PFSK-1 (cell line): ENCODE measurements around the gene ATM.

Source experiments
- FOXP2 ChIP-seq: optimal IDR thresholded peaks from 2 replicates; pipeline ENCODE3; 2011; ENCODE audit warnings: borderline replicate concordance, control low read depth, inconsistent platforms; ENCODE audit not compliant: insufficient read depth; ENCODE audit errors: extremely low read length, extremely low read depth
- POLR2AphosphoS5 ChIP-seq: IDR thresholded peaks from 2 replicates; pipeline ENCODE4 v1.6.1; 2012; ENCODE audit warnings: low read depth, mild to moderate bottlenecking, control low read depth, low read length, moderate library complexity
- SIN3A ChIP-seq: IDR thresholded peaks from 2 replicates; pipeline ENCODE4 v1.6.1; 2012; ENCODE audit warnings: mild to moderate bottlenecking, low read length, moderate library complexity, borderline replicate concordance; ENCODE audit not compliant: insufficient read depth
- TAF1 ChIP-seq: IDR thresholded peaks from 2 replicates; pipeline ENCODE4 v1.6.1; 2012; ENCODE audit warnings: low read length, control low read depth, borderline replicate concordance; ENCODE audit not compliant: insufficient read depth
- TF ChIP-seq, protein P1 (sequence below), 2 experiments: IDR thresholded peaks; 2 replicates each; pipeline versions ENCODE4 v1.6.1 to v1.8.0; 2011 to 2012; ENCODE audit warnings: low read depth in 2 of 2, low read length in 2 of 2, control low read depth in 1 of 2, inconsistent platforms in 1 of 2, mild to moderate bottlenecking in 1 of 2, moderate library complexity in 1 of 2; ENCODE audit not compliant: insufficient read depth in 1 of 2

The ATM gene

DNA sequence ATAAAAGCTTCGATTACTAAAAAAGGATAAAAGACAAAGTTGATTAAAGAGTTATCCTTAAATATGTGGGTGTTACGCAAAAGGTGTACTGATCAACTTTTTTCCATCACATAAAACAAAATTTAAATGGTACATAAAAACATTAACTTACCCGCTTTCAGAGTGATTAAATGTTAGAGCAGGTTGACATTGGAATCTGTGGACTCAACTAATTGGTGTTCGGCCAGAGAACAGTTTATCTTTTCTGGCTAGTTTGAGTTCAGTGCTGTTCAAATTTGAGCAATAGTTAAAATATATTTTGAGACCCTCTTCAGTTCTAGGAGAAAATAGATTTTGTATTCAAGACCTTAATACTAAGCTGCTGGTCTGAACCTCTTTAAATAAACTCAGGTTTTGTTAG, 56.1 kb downstream of the ATM start:
- TF ChIP-seq, protein P1, sequence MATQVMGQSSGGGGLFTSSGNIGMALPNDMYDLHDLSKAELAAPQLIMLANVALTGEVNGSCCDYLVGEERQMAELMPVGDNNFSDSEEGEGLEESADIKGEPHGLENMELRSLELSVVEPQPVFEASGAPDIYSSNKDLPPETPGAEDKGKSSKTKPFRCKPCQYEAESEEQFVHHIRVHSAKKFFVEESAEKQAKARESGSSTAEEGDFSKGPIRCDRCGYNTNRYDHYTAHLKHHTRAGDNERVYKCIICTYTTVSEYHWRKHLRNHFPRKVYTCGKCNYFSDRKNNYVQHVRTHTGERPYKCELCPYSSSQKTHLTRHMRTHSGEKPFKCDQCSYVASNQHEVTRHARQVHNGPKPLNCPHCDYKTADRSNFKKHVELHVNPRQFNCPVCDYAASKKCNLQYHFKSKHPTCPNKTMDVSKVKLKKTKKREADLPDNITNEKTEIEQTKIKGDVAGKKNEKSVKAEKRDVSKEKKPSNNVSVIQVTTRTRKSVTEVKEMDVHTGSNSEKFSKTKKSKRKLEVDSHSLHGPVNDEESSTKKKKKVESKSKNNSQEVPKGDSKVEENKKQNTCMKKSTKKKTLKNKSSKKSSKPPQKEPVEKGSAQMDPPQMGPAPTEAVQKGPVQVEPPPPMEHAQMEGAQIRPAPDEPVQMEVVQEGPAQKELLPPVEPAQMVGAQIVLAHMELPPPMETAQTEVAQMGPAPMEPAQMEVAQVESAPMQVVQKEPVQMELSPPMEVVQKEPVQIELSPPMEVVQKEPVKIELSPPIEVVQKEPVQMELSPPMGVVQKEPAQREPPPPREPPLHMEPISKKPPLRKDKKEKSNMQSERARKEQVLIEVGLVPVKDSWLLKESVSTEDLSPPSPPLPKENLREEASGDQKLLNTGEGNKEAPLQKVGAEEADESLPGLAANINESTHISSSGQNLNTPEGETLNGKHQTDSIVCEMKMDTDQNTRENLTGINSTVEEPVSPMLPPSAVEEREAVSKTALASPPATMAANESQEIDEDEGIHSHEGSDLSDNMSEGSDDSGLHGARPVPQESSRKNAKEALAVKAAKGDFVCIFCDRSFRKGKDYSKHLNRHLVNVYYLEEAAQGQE (IDR thresholded peaks at IDR 0.05; ENCODE audit: insufficient read depth in 1 of 2, low read depth in 2 of 2, low read length in 2 of 2), result no peak
- no peak for TF ChIP-seq FOXP2
- no peak for TF ChIP-seq SIN3A
- TF ChIP-seq POLR2AphosphoS5, result no peak
- no peak for TF ChIP-seq TAF1

DNA sequence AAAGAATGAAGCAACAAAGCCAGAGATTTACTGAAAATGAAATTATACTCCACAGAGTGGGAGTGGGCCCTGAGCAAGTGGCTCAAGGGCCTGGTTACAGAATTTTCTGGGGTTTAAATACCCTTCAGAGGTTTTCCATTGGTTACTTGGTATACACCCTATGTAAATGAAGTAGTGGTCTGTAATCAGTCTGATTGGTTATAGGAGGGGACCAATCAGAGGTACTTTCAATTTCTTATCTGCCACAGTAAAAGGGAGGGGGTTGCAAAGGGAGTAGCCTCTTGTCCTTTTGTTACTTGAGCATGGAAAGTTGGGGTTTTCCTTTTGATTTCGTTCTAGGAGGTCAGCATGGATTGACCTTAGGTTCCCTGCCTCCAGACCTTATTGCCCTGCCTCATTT, 63.5 kb downstream of the ATM start:
- TF ChIP-seq, protein P1 (IDR thresholded peaks at IDR 0.05; ENCODE audit: insufficient read depth in 1 of 2, low read depth in 2 of 2, low read length in 2 of 2), result no peak
- TF ChIP-seq FOXP2 (no peak), TAF1 (no peak), POLR2AphosphoS5 (no peak), SIN3A (no peak)

DNA sequence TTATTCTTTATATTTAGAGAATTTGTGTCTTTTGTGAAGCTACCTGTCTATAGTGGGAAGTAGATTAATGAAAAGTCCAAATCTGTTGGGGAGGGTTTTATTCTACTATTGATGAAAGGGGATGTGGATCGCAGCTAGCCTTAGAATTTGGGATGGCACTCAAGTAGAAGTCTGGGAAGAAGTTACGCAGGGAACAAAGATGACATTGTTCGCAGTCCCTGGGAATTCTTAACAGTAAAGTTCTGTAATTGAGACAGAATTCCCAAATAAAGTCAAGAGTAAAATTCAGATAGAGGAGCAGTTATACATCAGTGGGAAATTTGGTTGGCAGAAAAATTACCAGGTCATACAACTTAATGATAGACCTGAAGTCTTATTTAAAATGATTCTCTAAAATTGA, 64.1 kb downstream of the ATM start:
- no peak for TF ChIP-seq SIN3A
- TF ChIP-seq TAF1, result no peak
- no peak for TF ChIP-seq FOXP2

DNA sequence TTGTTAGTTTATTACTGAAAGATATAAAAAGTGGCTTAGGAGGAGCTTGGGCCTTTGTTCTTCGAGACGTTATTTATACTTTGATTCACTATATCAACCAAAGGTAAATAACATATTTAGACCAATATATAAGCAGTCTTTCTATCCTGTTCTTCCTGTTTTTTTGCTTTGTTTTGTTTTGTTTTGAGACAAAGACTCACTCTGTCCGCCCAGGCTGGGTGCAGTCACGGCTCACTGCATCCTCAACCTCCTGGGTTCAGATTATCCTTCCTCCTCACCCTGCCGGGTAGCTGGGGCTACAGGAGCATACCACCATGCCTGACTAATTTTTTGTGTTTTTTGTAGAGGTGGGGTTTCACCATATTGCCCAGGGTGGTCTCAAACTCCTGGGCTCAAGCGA, 66.8 kb downstream of the ATM start:
- TF ChIP-seq SIN3A (no peak), FOXP2 (no peak), TAF1 (no peak)
- TF ChIP-seq, protein P1 (IDR thresholded peaks at IDR 0.05; ENCODE audit: insufficient read depth in 1 of 2, low read depth in 2 of 2, low read length in 2 of 2), result no peak

- no peak for TF ChIP-seq TAF1
- TF ChIP-seq POLR2AphosphoS5, result no peak
- no peak for TF ChIP-seq FOXP2
- TF ChIP-seq, protein P1 (IDR thresholded peaks at IDR 0.05; ENCODE audit: insufficient read depth in 1 of 2, low read depth in 2 of 2, low read length in 2 of 2), result no peak
- TF ChIP-seq SIN3A, result no peak
Measured at GRCh38 chr11:108293229-108293628, 70.4 kb downstream of the ATM start.
